CD4-positive, alpha-beta T cell (primary cell): ENCODE data around the gene GJB5. TPM values are rescaled to one million over a fixed set of nuclear protein-coding genes. Genes with fewer than 3 reads are reported as not detected.

Experiments used
- ATAC-seq: fragments of 200-7000 bp; cut with Tn5 transposase; one replicate; pipeline ENCODE4 v1.10.0; 2022; ENCODE audit warnings: mild to moderate bottlenecking; ENCODE audit not compliant: poor library complexity
- CTCF ChIA-PET: fragments of 350-600 bp; sonication (Branson Sonifier 250); formaldehyde crosslinking; loops from one replicate; lab custom pipeline; 2021; ENCODE audit warnings: antibody characterized with exemption, inconsistent platforms; lab: Charles Lee
- POLR2A ChIA-PET: fragments of 350-600 bp; sonication (Branson Sonifier 250); formaldehyde crosslinking; loops from one replicate; lab custom pipeline; 2021; ENCODE audit warnings: antibody characterized with exemption, inconsistent platforms; lab: Charles Lee
- DNase-seq, 14 experiments: peaks; one replicate each; pipeline ENCODE4 v3.0.0-alpha.2; 2013 to 2020; ENCODE audit warnings: mixed read lengths in 2 of 14
- H3K27ac ChIP-seq, 2 donors: one replicate each; pipeline versions ENCODE4 v1.5.1 to v1.7.0; 2013; ENCODE audit warnings: low read length in 2 of 2, low read depth in 1 of 2, mild to moderate bottlenecking in 1 of 2
- H3K27me3 ChIP-seq, 2 experiments: 1 replicate in 1 of 2; 2 replicates in 1 of 2; pipeline versions ENCODE4 v1.6.1 to v1.7.0; 2013; ENCODE audit warnings: low read length in 2 of 2, control low read depth in 1 of 2, mild to moderate bottlenecking in 1 of 2, moderate library complexity in 1 of 2; ENCODE audit not compliant: insufficient read depth in 2 of 2, control insufficient read depth in 1 of 2
- H3K36me3 ChIP-seq: one replicate; pipeline ENCODE4 v1.6.1; 2013; ENCODE audit warnings: low read length, control low read depth; ENCODE audit not compliant: insufficient read depth
- H3K4me1 ChIP-seq: one replicate; pipeline ENCODE4 v1.6.1; 2013; ENCODE audit warnings: low read length, control low read depth; ENCODE audit not compliant: insufficient read depth
- H3K4me3 ChIP-seq: one replicate; pipeline ENCODE4 v1.5.1; 2013; ENCODE audit warnings: mild to moderate bottlenecking, low read length, moderate library complexity
- H3K9me3 ChIP-seq, 2 experiments: 1 replicate in 1 of 2; 2 replicates in 1 of 2; pipeline versions ENCODE4 v1.6.1 to v1.7.0; 2013; ENCODE audit warnings: low read length in 2 of 2, mild to moderate bottlenecking in 2 of 2, control low read depth in 1 of 2, moderate library complexity in 1 of 2; ENCODE audit not compliant: control insufficient read depth in 1 of 2, insufficient read depth in 1 of 2
- H3K27ac Mint-ChIP-seq: one replicate; pipeline ENCODE4 v1.8.0; 2020; ENCODE audit warnings: mixed read lengths
- H3K27me3 Mint-ChIP-seq: one replicate; pipeline ENCODE4 v1.8.0; 2021; ENCODE audit warnings: mixed read lengths
- H3K36me3 Mint-ChIP-seq: one replicate; pipeline ENCODE4 v1.8.0; 2021; ENCODE audit warnings: low read depth, mixed read lengths
- H3K4me1 Mint-ChIP-seq: one replicate; pipeline ENCODE4 v1.8.0; 2021; ENCODE audit warnings: low read depth, mixed read lengths
- H3K4me3 Mint-ChIP-seq: one replicate; pipeline ENCODE4 v1.8.0; 2020; ENCODE audit warnings: mild to moderate bottlenecking, mixed read lengths
- H3K9me3 Mint-ChIP-seq: one replicate; pipeline ENCODE4 v1.8.0; 2020; ENCODE audit warnings: mixed read lengths
- CTCF ChIP-seq: fragments of 200-600 bp; IDR thresholded peaks from one replicate; pipeline ENCODE4 v1.8.0; 2022; ENCODE audit warnings: antibody characterized with exemption, mild to moderate bottlenecking
- intact Hi-C, 2 experiments: fragments of 100-400 bp; cut with DNase I in 1 of 2; cut with micrococcal nuclease in 1 of 2; formaldehyde crosslinking; loops; one replicate each; pipeline versions ENCODE4 v1.15.1 to v1.9.0; 2023 to 2025; cut with DNase I, micrococcal nuclease
- total RNA-seq, 174 experiments: library from RNA in 2 of 174; stranded (reverse) in 2 of 174; gene quantifications; one replicate each; pipeline ENCODE4 v1.2.3 and lab custom pipeline; 2021 to 2026

Gene GJB5
- total RNA-seq, 2 experiments from 2014 or later: not detected

- Histone ChIP-seq H3K4me1 (no peaks in the 10 kb centered on the region), H3K27ac (no peak overlapping the region), H3K27me3 (peaks cover 5 to 9% of the 10 kb centered on the region in 2 experiments), H3K9me3 (no peaks in the 10 kb centered on the region), H3K4me3 (no peak overlapping the region), H3K36me3 (no peaks in the 10 kb centered on the region)
- ATAC-seq: no peak
- intact Hi-C loops: no loop called here
- Mint-ChIP-seq H3K27me3 (peaks cover 11% of the 10 kb centered on the region), H3K9me3 (no peaks in the 10 kb centered on the region), H3K4me3 (no peak overlapping the region), H3K27ac (no peak overlapping the region), H3K4me1 (no peaks in the 10 kb centered on the region), H3K36me3 (no peaks in the 10 kb centered on the region)
- ChIA-PET POLR2A (no interaction called here), CTCF (no interaction called here)
- no peak for DNase-seq
- TF ChIP-seq CTCF: no peak
These were observed 45.3 kb upstream of the GJB5 start for GRCh38 chr1:34709547-34709946.

GRCh38 chr1:34710812-34711211, 44.0 kb upstream of the GJB5 start:
- ATAC-seq (no peak), DNase-seq (no peak)
- H3K9me3 Mint-ChIP-seq: no peaks in the 10 kb centered on the region
- H3K27me3 Mint-ChIP-seq: peaks cover 7% of the 10 kb centered on the region
- no peaks in the 10 kb centered on the region for H3K36me3 Mint-ChIP-seq
- ChIA-PET CTCF (no interaction called here), POLR2A (no interaction called here)
- Histone ChIP-seq H3K36me3 (no peaks in the 10 kb centered on the region), H3K9me3 (no peaks in the 10 kb centered on the region), H3K27ac (no peak overlapping the region), H3K4me3 (no peak overlapping the region), H3K4me1 (no peaks in the 10 kb centered on the region), H3K27me3 (peaks cover 5 to 11% of the 10 kb centered on the region in 2 experiments)
- intact Hi-C loops: no loop called here
- no peak overlapping the region for H3K4me3 Mint-ChIP-seq
- H3K4me1 Mint-ChIP-seq: no peaks in the 10 kb centered on the region
- TF ChIP-seq CTCF: no peak
- H3K27ac Mint-ChIP-seq: no peak overlapping the region

GRCh38 chr1:34711485-34711884, 43.4 kb upstream of the GJB5 start:
- no peak overlapping the region for H3K27ac ChIP-seq
- no peak overlapping the region for H3K4me3 ChIP-seq
- H3K36me3 ChIP-seq: no peaks in the 10 kb centered on the region
- peaks cover 5 to 7% of the 10 kb centered on the region in 2 experiments for H3K27me3 ChIP-seq
- Mint-ChIP-seq H3K36me3 (no peaks in the 10 kb centered on the region), H3K9me3 (no peaks in the 10 kb centered on the region), H3K4me1 (no peaks in the 10 kb centered on the region), H3K27me3 (peaks cover 4% of the 10 kb centered on the region), H3K27ac (no peak overlapping the region), H3K4me3 (no peak overlapping the region)
- intact Hi-C loops: no loop called here
- DNase-seq: no peak
- no peaks in the 10 kb centered on the region for H3K4me1 ChIP-seq
- no peaks in the 10 kb centered on the region for H3K9me3 ChIP-seq
- no peak for TF ChIP-seq CTCF
- ATAC-seq: no peak
- CTCF ChIA-PET: no interaction called here
- POLR2A ChIA-PET: no interaction called here
